K562 (cell line): ENCODE results near the gene CDH12. TPM values are rescaled to one million over a fixed set of nuclear protein-coding genes. Genes with fewer than 3 reads are reported as not detected.

Experiments used
- ATAC-seq: fragments of 200-7000 bp; cut with Tn5 transposase; 3 replicates; pipeline ENCODE4 v1.9.1; 2020; ENCODE audit warnings: moderate library complexity
- BruUV-seq: library from RNA; stranded (reverse); fragments of 400-500 nt; replicated peaks from 2 replicates; lab custom pipeline; 2021; lab: Mats Ljungman, UMichigan
- CTCF ChIA-PET: fragments of 300-600 bp; formaldehyde crosslinking; extraction: SDS; loops from one replicate; lab custom pipeline; 2021; ENCODE audit warnings: low intra/inter-chr PET ratio; lab: Yijun Ruan, JAX
- POLR2A ChIA-PET: fragments of 300-600, 350-650 bp; sonication (Branson Sonifier 250); formaldehyde crosslinking; extraction: SDS; loops from one replicate; lab custom pipeline; 2021; ENCODE audit warnings: antibody characterized with exemption, inconsistent platforms; lab: Yijun Ruan, JAX
- DNase-seq, 4 experiments: peaks; one replicate each; pipeline versions ENCODE4 v3.0.0 to v3.0.0-alpha.2; 2011 to 2018; ENCODE audit warnings: low spot score in 3 of 4, mixed read lengths in 3 of 4; ENCODE audit errors: extremely low read depth in 1 of 4
- FAIRE-seq: peaks from 2 replicates; lab custom pipeline; 2011; peaks lifted over from hg19 to GRCh38; lab: Jason Lieb, UNC
- H2AFZ ChIP-seq: 2 replicates; pipeline ENCODE4 v1.6.0; 2011; ENCODE audit warnings: low read depth, low read length, control low read depth, inconsistent platforms
- H3K27ac ChIP-seq: fragments of 200-600 bp; 3 replicates; pipeline ENCODE4 v1.8.0; 2011; ENCODE audit warnings: low read depth, mild to moderate bottlenecking, control low read depth, inconsistent platforms, low read length, moderate library complexity, mixed read lengths; ENCODE audit errors: extremely low read depth
- H3K27me3 ChIP-seq, 2 experiments: fragments of 300-600 bp in 1 of 2; 2 replicates in 1 of 2; 3 replicates in 1 of 2; pipeline versions ENCODE4 v1.6.0 to v1.8.0; 2011; ENCODE audit warnings: inconsistent platforms in 2 of 2, low read length in 2 of 2, mild to moderate bottlenecking in 1 of 2, mixed read lengths in 1 of 2, moderate library complexity in 1 of 2; ENCODE audit not compliant: control insufficient read depth in 2 of 2, insufficient read depth in 2 of 2
- H3K36me3 ChIP-seq: fragments of 300-600 bp; 3 replicates; pipeline ENCODE4 v1.8.0; 2011; ENCODE audit warnings: mild to moderate bottlenecking, low read length, inconsistent platforms; ENCODE audit not compliant: control insufficient read depth, insufficient read depth
- H3K4me1 ChIP-seq, 2 experiments: fragments of 200-600 bp in 1 of 2; replicated peaks in 1 of 2; 2 replicates in 1 of 2; 3 replicates in 1 of 2; pipeline versions ENCODE4 v1.5.1 to v1.8.0; 2011; ENCODE audit warnings: inconsistent platforms in 2 of 2, low read length in 2 of 2, mild to moderate bottlenecking in 1 of 2, mixed read lengths in 1 of 2, moderate library complexity in 1 of 2; ENCODE audit not compliant: control insufficient read depth in 2 of 2, insufficient read depth in 2 of 2
- H3K4me2 ChIP-seq: 2 replicates; pipeline ENCODE4 v1.6.1; 2011; ENCODE audit warnings: low read length, control low read depth, inconsistent platforms, mixed read lengths; ENCODE audit not compliant: insufficient read depth
- H3K4me3 ChIP-seq: fragments of 200-600 bp; sonication (generic), shearing (Covaris generic); 2 replicates; pipeline ENCODE4 v1.5.1; 2016; ENCODE audit warnings: control low read depth, inconsistent platforms
- H3K79me2 ChIP-seq: fragments of 200-600 bp; 3 replicates; pipeline ENCODE4 v1.8.0; 2011; ENCODE audit warnings: low read length, inconsistent platforms; ENCODE audit not compliant: control insufficient read depth, insufficient read depth
- H3K9ac ChIP-seq, 2 experiments: 2 replicates each; pipeline versions ENCODE4 v1.6.0 to v1.6.1; 2011; ENCODE audit warnings: low read depth in 2 of 2, low read length in 2 of 2, control low read depth in 1 of 2, inconsistent platforms in 1 of 2, mild to moderate bottlenecking in 1 of 2, mixed read lengths in 1 of 2; ENCODE audit not compliant: insufficient read depth in 1 of 2
- H3K9me1 ChIP-seq: one replicate; pipeline ENCODE4 v1.6.0; 2011; ENCODE audit warnings: inconsistent platforms, mild to moderate bottlenecking, low read length, moderate library complexity; ENCODE audit not compliant: control insufficient read depth, insufficient read depth
- H3K9me3 ChIP-seq: replicated peaks from 2 replicates; pipeline ENCODE4 v1.5.1; 2011; ENCODE audit warnings: low read depth, low read length, inconsistent platforms; ENCODE audit not compliant: control insufficient read depth, insufficient read depth
- H4K20me1 ChIP-seq: replicated peaks from 2 replicates; pipeline ENCODE4 v1.6.1; 2011; ENCODE audit warnings: low read length, inconsistent platforms, mixed read lengths; ENCODE audit not compliant: control insufficient read depth, insufficient read depth
- ASH1L ChIP-seq: fragments of 450-650 bp; IDR thresholded peaks from 2 replicates; pipeline ENCODE4 v1.6.1; 2018; ENCODE audit warnings: borderline replicate concordance, mild to moderate bottlenecking, low read depth; ENCODE audit not compliant: partially characterized antibody
- DPF2 ChIP-seq: fragments of 450-650 bp; IDR thresholded peaks from 2 replicates; pipeline ENCODE4 v1.6.1; 2016
- E2F3 ChIP-seq: fragments of 250-450 bp; sonication (Bioruptor Pico); IDR thresholded peaks from 2 replicates; pipeline ENCODE4 v1.4.0; 2020; ENCODE audit warnings: mild to moderate bottlenecking
- JUN ChIP-seq, 2 experiments: sonication (generic) in 1 of 2; formaldehyde crosslinking in 1 of 2; IDR thresholded peaks; 2 replicates each; pipeline versions ENCODE4 v1.6.1 to v1.8.0; 2012 to 2022; ENCODE audit warnings: borderline replicate concordance in 2 of 2, mild to moderate bottlenecking in 2 of 2, improper control_type of control experiment in 1 of 2, low read depth in 1 of 2, low read length in 1 of 2, missing genetic modification reagents in 1 of 2
- LEF1 ChIP-seq: fragments of 450-650 bp; IDR thresholded peaks from 2 replicates; pipeline ENCODE4 v1.6.1; 2016; ENCODE audit warnings: mild to moderate bottlenecking
- NRF1 ChIP-seq, 2 experiments: fragments of 450-650 bp; IDR thresholded peaks in 1 of 2; conservative IDR thresholded peaks in 1 of 2; 2 replicates each; pipeline ENCODE4 v1.6.1; 2014; ENCODE audit warnings: mild to moderate bottlenecking in 2 of 2
- TRIM24 ChIP-seq, 2 experiments: fragments of 450-650 bp; IDR thresholded peaks; 2 replicates each; pipeline ENCODE4 v1.6.1; 2016
- ZNF354B ChIP-seq: fragments of 250-450 bp; sonication (Bioruptor Pico); IDR thresholded peaks from 2 replicates; pipeline ENCODE4 v1.4.0; 2020
- ZNF507 ChIP-seq: conservative IDR thresholded peaks from 2 replicates; pipeline ENCODE4 v1.6.1; 2017; ENCODE audit warnings: missing genetic modification characterization, missing compliant biosample characterization
- WGBS: fragments of 100-300 bp; shearing (Covaris generic); methylation state at CpG from one replicate; pipeline ENCODE4 v1.1.6; 2016; ENCODE audit warnings: low coverage, mixed read lengths; ENCODE audit not compliant: insufficient coverage; ENCODE audit errors: missing lambda C conversion rate; 5-methylcytosine and 5-hydroxymethylcytosine counted together
- in situ Hi-C: fragments of 300-500 bp; cut with MboI; formaldehyde crosslinking; loops from 4 replicates; pipeline ENCODE4 v1.15.0; 2018; ENCODE audit warnings: inconsistent platforms, mixed read lengths
- intact Hi-C: fragments of 100-400 bp; cut with micrococcal nuclease; formaldehyde crosslinking; loops from 2 replicates; pipeline ENCODE4 v1.14.2; 2022
- polyA plus RNA-seq, 8 experiments: library from polyadenylated mRNA; depleted of rRNA in 4 of 8; stranded (reverse) in 5 of 8; unstranded in 3 of 8; fragments of >200 nt; fragmentation: Nextera tagmentation in 2 of 8; fragmentation: Illumina TruSeq in 1 of 8; extraction: Ambion mirVana in 2 of 8; extraction: Trizol in 1 of 8; gene quantifications; 2 replicates each; pipeline versions ENCODE4 v1.2.1 to v1.2.3, GENCODE V29; 2011 to 2014; ENCODE audit warnings: inconsistent platforms in 1 of 8, missing spikeins in 1 of 8
- total RNA-seq, 7 experiments: library from RNA; depleted of rRNA in 6 of 7; stranded (reverse); fragments of >200 nt in 6 of 7; fragmentation: Illumina TruSeq in 2 of 7; extraction: Trizol in 2 of 7; gene quantifications; 2 replicates each; pipeline versions ENCODE4 v1.2.1 to v1.2.3, GENCODE V29; 2011 to 2021; ENCODE audit warnings: low replicate concordance in 1 of 7

The CDH12 gene
- total and polyA plus RNA-seq, 9 of the 15 experiments (the other 6 are each of a cell fraction or from before 2014, with no cell fraction given): 0.03 to 1.7 (median 0.37) TPM

- H3K4me1 ChIP-seq: no peaks in the 10 kb centered on the region
- intact Hi-C loops: no loop called here
- no peak overlapping the region for H3K9ac ChIP-seq
- BruUV-seq: no TSS peak
- H3K9me1 ChIP-seq: no peaks in the 10 kb centered on the region
- no peaks in the 10 kb centered on the region for H3K27me3 ChIP-seq
- H3K79me2 ChIP-seq: no peaks in the 10 kb centered on the region
- H2AFZ ChIP-seq: no peak overlapping the region
- ATAC-seq (no peak), FAIRE-seq (no peak), DNase-seq (no peak)
- H3K4me3 ChIP-seq: no peak overlapping the region
- in situ Hi-C loops: no loop called here
- WGBS: 0% methylated on average over 2 of the region's 2 CpGs
- H3K36me3 ChIP-seq: no peaks in the 10 kb centered on the region
- CTCF ChIA-PET: no interaction called here
- TF ChIP-seq E2F3 (CRISPR knock-in tag) (no peak), ASH1L (no peak), TRIM24 (IDR thresholded peaks at IDR 0.05) (no peak), ZNF507 (tag) (no peak), LEF1 (no peak), ZNF354B (CRISPR knock-in tag) (no peak), NRF1 (conservative IDR thresholded peaks at IDR 0.05 in 1 of 2, IDR thresholded peaks at IDR 0.05 in 1 of 2) (no peak), JUN (IDR thresholded peaks at IDR 0.05; ENCODE audit: borderline replicate concordance, low read depth, low read length) (no peak), JUN (CRISPR knock-in tag; IDR thresholded peaks at IDR 0.05; ENCODE audit: borderline replicate concordance) (no peak), DPF2 (no peak)
- TF ChIP-seq, all 486 proteins: peak for 0
- Histone ChIP-seq H4K20me1 (no peaks in the 10 kb centered on the region), H3K27ac (no peak overlapping the region), H3K9me3 (no peaks in the 10 kb centered on the region), H3K4me2 (no peak overlapping the region)
- POLR2A ChIA-PET: no interaction called here
Observed at GRCh38 chr5:22471154-22471553, 382.0 kb downstream of the CDH12 start.
